ENCODE results near the gene CD2BP2. TPM values are rescaled to one million over a fixed set of nuclear protein-coding genes. Genes with fewer than 3 reads are reported as not detected.

CD2BP2 gene
- total and polyA plus RNA-seq, 2 of the 8 experiments (the other 6 are each of a cell fraction or from before 2014, with no cell fraction given): 22.4 to 55.3 TPM

- Histone ChIP-seq H3K27ac (ENCODE audit: low read depth, low read length) (no peak overlapping the region), H3K14ac (ENCODE audit: insufficient read length) (no peak overlapping the region), H2AK5ac (ENCODE audit: low read depth, low read length) (no peak overlapping the region), H3K4ac (replicated peaks; ENCODE audit: insufficient read length, low read depth, low read length) (no peak overlapping the region), H3K18ac (ENCODE audit: extremely low read depth, low read length) (no peak overlapping the region), H2BK12ac (ENCODE audit: low read depth, low read length) (no peak overlapping the region), H3K23me2 (ENCODE audit: low read depth, low read length) (no peaks in the 10 kb centered on the region), H4K5ac (ENCODE audit: insufficient read length, low read depth, low read length) (no peak overlapping the region), H3K4me2 (ENCODE audit: insufficient read depth in 1 of 2, low read depth in 2 of 2, low read length in 2 of 2) (no peak overlapping the region), H3K79me2 (ENCODE audit: control insufficient read depth in 1 of 2, insufficient read depth in 2 of 2, low read length in 2 of 2) (no peaks in the 10 kb centered on the region), H2BK15ac (ENCODE audit: low read length) (no peak overlapping the region), H2BK20ac (ENCODE audit: low read length) (no peak overlapping the region), H2BK120ac (replicated peaks; ENCODE audit: low read depth, low read length) (no peak overlapping the region), H3K27me3 (replicated peaks in 1 of 4; ENCODE audit: control insufficient read depth in 3 of 4, extremely low read depth in 1 of 4, insufficient read depth in 3 of 4, low read length in 3 of 4) (no peaks in the 10 kb centered on the region), H4K8ac (ENCODE audit: extremely low read depth, insufficient read depth, low read length) (0 out of 2 replicates have a peak overlapping the region, but pooled peaks have one; percentile 5), H3K9me3 (ENCODE audit: insufficient read depth in 2 of 2, low read depth in 1 of 2, low read length in 1 of 2) (no peaks in the 10 kb centered on the region), H2AFZ (ENCODE audit: low read length) (no peak overlapping the region), H3K23ac (ENCODE audit: insufficient read length) (no peak overlapping the region), H3K56ac (replicated peaks; ENCODE audit: insufficient read length, low read depth, low read length) (no peak overlapping the region), H4K20me1 (replicated peaks in 1 of 2; ENCODE audit: control insufficient read depth in 1 of 2, insufficient read depth in 2 of 2, low read length in 2 of 2) (no peaks in the 10 kb centered on the region), H3K4me3 (ENCODE audit: extremely low read depth in 1 of 4, insufficient read depth in 2 of 4, low read depth in 3 of 4, low read length in 4 of 4) (no peak overlapping the region), H3K79me1 (ENCODE audit: low read depth, low read length) (no peaks in the 10 kb centered on the region), H2BK5ac (ENCODE audit: low read depth, low read length) (no peak overlapping the region), H3K4me1 (replicated peaks in 1 of 4; ENCODE audit: control insufficient read depth in 3 of 4, insufficient read depth in 4 of 4, low read length in 3 of 4) (no peaks in the 10 kb centered on the region), H4K91ac (replicated peaks; ENCODE audit: insufficient read length, low read length) (no peak overlapping the region), H3K9ac (replicated peaks in 1 of 4; ENCODE audit: extremely low read depth in 1 of 4, low read depth in 3 of 4, low read length in 3 of 4) (no peak overlapping the region), H3K36me3 (ENCODE audit: control insufficient read depth in 2 of 4, insufficient read depth in 4 of 4, low read length in 3 of 4) (no peaks in the 10 kb centered on the region)
- DNase-seq (ENCODE audit: low read depth in 1 of 2, low spot score in 2 of 2) (no peak), FAIRE-seq (no peak)
- ChIA-PET POLR2A (ENCODE audit: partially characterized antibody) (interaction anchor here (1.1 to 1.4 kb wide), 3 partner anchors 10 to 17 kb away, joined by 3 to 4 read pairs (median 4); partner anchors contain the start of gene CD2BP2), CTCF (ENCODE audit: partially characterized antibody) (interaction anchor here (1.4 kb wide), 1 partner anchor 10 kb away, joined by 3 read pairs; no protein-coding TSS in a partner anchor)
- 93% methylated on average over 30 of the region's 32 CpGs; no CpG with 5 or more reads in 1 of the 2 experiments for WGBS, 2 experiments (ENCODE audit: extremely low coverage in 1 of 2, insufficient coverage in 1 of 2, insufficient read length in 1 of 2, insufficient replicate concordance in 2 of 2, low coverage in 1 of 2, low lambda C conversion rate in 2 of 2, missing lambda C conversion rate in 1 of 2)
- no peak for TF ChIP-seq EP300 (IDR thresholded peaks at IDR 0.05; ENCODE audit: borderline replicate concordance in 1 of 2, low read depth in 2 of 2, low read length in 2 of 2)
- no peak for TF ChIP-seq TAF1 (IDR thresholded peaks at IDR 0.05; ENCODE audit: low read depth, low read length)
- TF ChIP-seq CBX5 (IDR thresholded peaks at IDR 0.05; ENCODE audit: low read depth, low read length): no peak
- no peak for TF ChIP-seq SRF (IDR thresholded peaks at IDR 0.05; ENCODE audit: low read depth, low read length)
- no peak for TF ChIP-seq CBX8 (IDR thresholded peaks at IDR 0.05; ENCODE audit: borderline replicate concordance, low read depth, low read length)
- TF ChIP-seq YY1 (IDR thresholded peaks at IDR 0.05; ENCODE audit: low read depth, low read length): no peak
- TF ChIP-seq ZNF274 (IDR thresholded peaks at IDR 0.05; ENCODE audit: borderline replicate concordance, extremely low read depth, low read length): no peak
- TF ChIP-seq E2F6 (IDR thresholded peaks at IDR 0.05): no peak
- TF ChIP-seq EGR1 (IDR thresholded peaks at IDR 0.05; ENCODE audit: borderline replicate concordance, low read depth, low read length): no peak
- TF ChIP-seq POLR2AphosphoS5 (IDR thresholded peaks at IDR 0.05; ENCODE audit: low read depth, low read length): no peak
- no peak for TF ChIP-seq SP1 (IDR thresholded peaks at IDR 0.05; ENCODE audit: low read depth, low read length)
Measured at GRCh38 chr16:30342751-30343490, 12.2 kb downstream of the CD2BP2 start.

Measured in H1 (cell line).